Endodermal cell (in vitro differentiated cells): ENCODE measurements around the gene BDH2. TPM values are rescaled to one million over a fixed set of nuclear protein-coding genes. Genes with fewer than 3 reads are reported as not detected.

ENCODE experiments used
- DNase-seq: peaks from one replicate; pipeline ENCODE4 v3.0.0-alpha.2; 2017
- H3K27ac ChIP-seq: 2 replicates; pipeline ENCODE4 v1.5.1; 2013; ENCODE audit warnings: mild to moderate bottlenecking, low read depth, low read length, moderate library complexity
- H3K27me3 ChIP-seq: 2 replicates; pipeline ENCODE4 v1.6.1; 2013; ENCODE audit warnings: mild to moderate bottlenecking, low read length, moderate library complexity; ENCODE audit not compliant: insufficient read depth, control insufficient read depth, poor library complexity, severe bottlenecking
- H3K36me3 ChIP-seq: 2 replicates; pipeline ENCODE4 v1.7.0; 2013; ENCODE audit warnings: mild to moderate bottlenecking, low read length, moderate library complexity; ENCODE audit not compliant: control insufficient read depth, insufficient read depth
- H3K4me1 ChIP-seq: one replicate; pipeline ENCODE4 v1.7.0; 2013; ENCODE audit warnings: low read length; ENCODE audit not compliant: control insufficient read depth, insufficient read depth
- H3K4me3 ChIP-seq: 2 replicates; pipeline ENCODE4 v1.5.1; 2013; ENCODE audit warnings: mild to moderate bottlenecking, low read length, moderate library complexity
- H3K9ac ChIP-seq: 2 replicates; pipeline ENCODE4 v1.6.1; 2013; ENCODE audit warnings: mild to moderate bottlenecking, low read length, moderate library complexity; ENCODE audit not compliant: poor library complexity, severe bottlenecking; ENCODE audit errors: extremely low read depth
- H3K9me3 ChIP-seq: 2 replicates; pipeline ENCODE4 v1.6.1; 2013; ENCODE audit warnings: mild to moderate bottlenecking, low read length, moderate library complexity; ENCODE audit not compliant: control insufficient read depth
- H3K27ac Mint-ChIP-seq: 2 replicates; pipeline ENCODE4 v1.8.0; 2020; ENCODE audit warnings: mixed read lengths
- H3K27me3 Mint-ChIP-seq: 2 replicates; pipeline ENCODE4 v1.8.0; 2021; ENCODE audit warnings: mild to moderate bottlenecking, mixed read lengths; ENCODE audit not compliant: insufficient read depth
- H3K36me3 Mint-ChIP-seq: 2 replicates; pipeline ENCODE4 v1.8.0; 2020; ENCODE audit warnings: low read depth, mixed read lengths
- H3K4me1 Mint-ChIP-seq: 2 replicates; pipeline ENCODE4 v1.8.0; 2020; ENCODE audit warnings: mixed read lengths
- H3K4me3 Mint-ChIP-seq: 2 replicates; pipeline ENCODE4 v1.8.0; 2020; ENCODE audit warnings: mild to moderate bottlenecking, moderate library complexity, mixed read lengths
- H3K9me3 Mint-ChIP-seq: 2 replicates; pipeline ENCODE4 v1.8.0; 2020; ENCODE audit warnings: mild to moderate bottlenecking, mixed read lengths
- CTCF ChIP-seq: fragments of 200-600 bp; sonication (generic); conservative IDR thresholded peaks from 2 replicates; pipeline ENCODE4 v1.5.0; 2021; ENCODE audit warnings: antibody characterized with exemption, mild to moderate bottlenecking
- WGBS, 2 experiments: methylation state at CpG; one replicate each; pipeline versions ENCODE4 v1.1.5 to v1.1.7; 2013; ENCODE audit warnings: missing lambda C conversion rate in 2 of 2, mixed read lengths in 1 of 2; ENCODE audit not compliant: insufficient coverage in 1 of 2, insufficient read length in 1 of 2; 5-methylcytosine and 5-hydroxymethylcytosine counted together
- total RNA-seq, 2 donors: library from RNA; stranded (reverse); fragmentation: NEBNext Ultra II Directional in 1 of 2; extraction: Animal tissue kit (Norgen Biotek cat#: 25700) in 1 of 2; gene quantifications; 2 replicates in 1 of 2; 3 replicates in 1 of 2; pipeline ENCODE4 v1.2.1, GENCODE V29; 2021

Gene BDH2
- total RNA-seq, 2 donors from 2014 or later = 36.1 to 46.4 TPM

- Mint-ChIP-seq H3K36me3 (peaks cover 26% of the 10 kb centered on the region), H3K4me3 (no peak overlapping the region), H3K4me1 (no peaks in the 10 kb centered on the region), H3K27ac (no peak overlapping the region), H3K27me3 (no peaks in the 10 kb centered on the region), H3K9me3 (no peaks in the 10 kb centered on the region)
- Histone ChIP-seq H3K9me3 (no peaks in the 10 kb centered on the region), H3K4me1 (no peaks in the 10 kb centered on the region), H3K27ac (no peak overlapping the region), H3K9ac (no peak overlapping the region), H3K36me3 (peaks cover 55% of the 10 kb centered on the region), H3K27me3 (no peaks in the 10 kb centered on the region), H3K4me3 (no peak overlapping the region)
- no peak for DNase-seq
- 92 to 96% methylated on average over 3 to 4 of the region's 4 CpGs for WGBS, 2 experiments
- TF ChIP-seq CTCF = no peak
Observed at GRCh38 chr4:103108542-103108941, 8.9 kb upstream of the BDH2 start.

GRCh38 chr4:103105558-103106356, 6.1 kb upstream of the BDH2 start:
- Mint-ChIP-seq H3K27me3 (no peaks in the 10 kb centered on the region), H3K4me3 (no peak overlapping the region), H3K36me3 (peaks cover 22% of the 10 kb centered on the region), H3K27ac (peak overlapping the region; percentile 35), H3K9me3 (no peaks in the 10 kb centered on the region), H3K4me1 (peaks cover under 1% of the 10 kb centered on the region)
- no peak overlapping the region for H3K4me3 ChIP-seq
- H3K27me3 ChIP-seq = no peaks in the 10 kb centered on the region
- no peak for TF ChIP-seq CTCF
- WGBS, 2 experiments = 94 to 100% methylated on average over 1 of the region's 2 CpGs
- DNase-seq = no peak
- H3K36me3 ChIP-seq = peaks cover 44% of the 10 kb centered on the region
- H3K27ac ChIP-seq = no peak overlapping the region
- H3K4me1 ChIP-seq = no peaks in the 10 kb centered on the region
- H3K9me3 ChIP-seq = no peaks in the 10 kb centered on the region
- no peak overlapping the region for H3K9ac ChIP-seq

GRCh38 chr4:103104886-103105285, 5.3 kb upstream of the BDH2 start:
- Mint-ChIP-seq H3K27me3 (no peaks in the 10 kb centered on the region), H3K9me3 (no peaks in the 10 kb centered on the region), H3K27ac (no peak overlapping the region), H3K4me3 (no peak overlapping the region), H3K4me1 (peaks cover 6% of the 10 kb centered on the region), H3K36me3 (peaks cover 17% of the 10 kb centered on the region)
- Histone ChIP-seq H3K4me3 (no peak overlapping the region), H3K27ac (no peak overlapping the region), H3K27me3 (no peaks in the 10 kb centered on the region), H3K9ac (no peak overlapping the region), H3K9me3 (no peaks in the 10 kb centered on the region), H3K36me3 (peaks cover 35% of the 10 kb centered on the region), H3K4me1 (no peaks in the 10 kb centered on the region)
- 86% methylated on average over 2 of the region's 3 CpGs; no CpG with 5 or more reads in 1 of the 2 experiments for WGBS, 2 experiments
- DNase-seq = no peak
- no peak for TF ChIP-seq CTCF
